Measurements from ENCODE around the gene AGMO. TPM values are rescaled to one million over a fixed set of nuclear protein-coding genes. Genes with fewer than 3 reads are reported as not detected.

AGMO gene
- total RNA-seq, 2 donors from 2014 or later: 0.37 to 0.47 TPM

GRCh38 chr7:15368653-15369052, 193.2 kb downstream of the AGMO start:
- Histone ChIP-seq H3K27me3 (no peaks in the 10 kb centered on the region), H3K4me1 (no peaks in the 10 kb centered on the region), H3K27ac (no peak overlapping the region), H3K4me3 (no peak overlapping the region), H3K9ac (ENCODE audit: low read depth in 2 of 2, low read length in 2 of 2) (no peak overlapping the region), H3K36me3 (no peaks in the 10 kb centered on the region), H3K9me3 (no peaks in the 10 kb centered on the region)
- no peak for TF ChIP-seq CTCF (IDR thresholded peaks at IDR 0.05)
- intact Hi-C loops (cut with DNase I): no loop called here
- DNase-seq: no peak

DNA sequence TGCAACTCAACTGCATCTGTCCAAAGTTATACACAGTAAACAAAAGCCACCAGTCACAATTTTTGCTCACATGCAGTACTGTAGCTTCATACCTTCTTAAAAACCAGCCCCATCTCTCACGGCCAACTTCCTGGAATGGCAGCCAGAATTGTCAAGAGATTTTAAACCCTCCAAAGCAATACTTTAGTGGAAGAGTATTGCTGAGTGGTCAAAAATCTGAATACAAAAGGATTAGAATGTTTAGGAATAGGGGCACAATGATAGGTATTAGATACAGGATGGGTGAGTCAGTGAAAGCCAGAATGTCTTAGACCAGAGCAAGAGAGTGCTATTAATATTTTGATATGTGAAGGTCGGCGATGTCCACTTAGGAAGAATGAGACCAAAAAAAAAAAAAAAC, 193.9 kb downstream of the AGMO start:
- Histone ChIP-seq H3K9me3 (no peaks in the 10 kb centered on the region), H3K27me3 (no peaks in the 10 kb centered on the region), H3K4me1 (no peaks in the 10 kb centered on the region), H3K27ac (no peak overlapping the region), H3K4me3 (no peak overlapping the region), H3K9ac (ENCODE audit: low read depth in 2 of 2, low read length in 2 of 2) (no peak overlapping the region), H3K36me3 (no peaks in the 10 kb centered on the region)
- TF ChIP-seq CTCF (IDR thresholded peaks at IDR 0.05): no peak
- no peak for DNase-seq
- intact Hi-C loops (cut with DNase I): no loop called here

GRCh38 chr7:15358112-15358511, 203.7 kb downstream of the AGMO start:
- no peaks in the 10 kb centered on the region for H3K9me3 ChIP-seq
- DNase-seq: no peak
- no peak overlapping the region for H3K27ac ChIP-seq
- no peaks in the 10 kb centered on the region for H3K36me3 ChIP-seq
- H3K4me1 ChIP-seq: no peaks in the 10 kb centered on the region
- H3K4me3 ChIP-seq: no peak overlapping the region
- intact Hi-C loops (cut with DNase I): no loop called here
- no peaks in the 10 kb centered on the region for H3K27me3 ChIP-seq
- no peak for TF ChIP-seq CTCF (IDR thresholded peaks at IDR 0.05)
- no peak overlapping the region for H3K9ac ChIP-seq (ENCODE audit: low read depth in 2 of 2, low read length in 2 of 2)

- H3K4me1 ChIP-seq: no peaks in the 10 kb centered on the region
- intact Hi-C loops (cut with DNase I): no loop called here
- DNase-seq: no peak
- no peak overlapping the region for H3K9ac ChIP-seq (ENCODE audit: low read depth in 2 of 2, low read length in 2 of 2)
- H3K27ac ChIP-seq: no peak overlapping the region
- no peaks in the 10 kb centered on the region for H3K36me3 ChIP-seq
- no peaks in the 10 kb centered on the region for H3K27me3 ChIP-seq
- TF ChIP-seq CTCF (IDR thresholded peaks at IDR 0.05): no peak
- H3K4me3 ChIP-seq: no peak overlapping the region
- no peaks in the 10 kb centered on the region for H3K9me3 ChIP-seq
Observed at GRCh38 chr7:15352421-15353206, 209.2 kb downstream of the AGMO start.

GRCh38 chr7:15345216-15345615, 216.6 kb downstream of the AGMO start:
- no peak for DNase-seq
- no peaks in the 10 kb centered on the region for H3K36me3 ChIP-seq
- H3K4me3 ChIP-seq: no peak overlapping the region
- H3K27ac ChIP-seq: no peak overlapping the region
- no peak overlapping the region for H3K9ac ChIP-seq (ENCODE audit: low read depth in 2 of 2, low read length in 2 of 2)
- no peaks in the 10 kb centered on the region for H3K4me1 ChIP-seq
- intact Hi-C loops (cut with DNase I): no loop called here
- no peaks in the 10 kb centered on the region for H3K27me3 ChIP-seq
- TF ChIP-seq CTCF (IDR thresholded peaks at IDR 0.05): no peak
- no peaks in the 10 kb centered on the region for H3K9me3 ChIP-seq

All from colonic mucosa (tissue), 4 donors.